Mesenchymal stem cell (in vitro differentiated cells and primary cell): ENCODE results near the gene CRK.
A peak's percentile ranks its signal among the peaks of the same experiment; 100 is the strongest.

Experiments used
- DNase-seq: peaks from one replicate; pipeline ENCODE4 v3.0.0-alpha.2; 2013
- H2AFZ ChIP-seq: one replicate; pipeline ENCODE4 v1.6.1; 2013; ENCODE audit warnings: low read depth, mild to moderate bottlenecking, control low read depth, inconsistent platforms, low read length, moderate library complexity
- H2AK5ac ChIP-seq: 2 replicates; pipeline ENCODE4 v1.6.1; 2013; ENCODE audit warnings: low read length, moderate library complexity, mild to moderate bottlenecking, inconsistent platforms; ENCODE audit not compliant: severe bottlenecking
- H2BK120ac ChIP-seq: one replicate; pipeline ENCODE4 v1.6.1; 2013; ENCODE audit warnings: low read depth, mild to moderate bottlenecking, inconsistent platforms, low read length, moderate library complexity
- H2BK12ac ChIP-seq, 2 experiments: one replicate each; pipeline ENCODE4 v1.6.1; 2013; ENCODE audit warnings: inconsistent platforms in 2 of 2, low read length in 2 of 2, mild to moderate bottlenecking in 2 of 2, moderate library complexity in 2 of 2, control low read depth in 1 of 2
- H2BK15ac ChIP-seq: one replicate; pipeline ENCODE4 v1.6.1; 2013; ENCODE audit warnings: mild to moderate bottlenecking, low read depth, inconsistent platforms; ENCODE audit not compliant: poor library complexity, severe bottlenecking
- H2BK5ac ChIP-seq: 2 replicates; pipeline ENCODE4 v1.6.1; 2013; ENCODE audit warnings: low read depth, mild to moderate bottlenecking, low read length, control low read depth, inconsistent platforms; ENCODE audit not compliant: poor library complexity, severe bottlenecking
- H3K14ac ChIP-seq, 2 experiments: one replicate each; pipeline ENCODE4 v1.6.1; 2013; ENCODE audit warnings: inconsistent platforms in 2 of 2, low read length in 2 of 2, control low read depth in 1 of 2, mild to moderate bottlenecking in 1 of 2, moderate library complexity in 1 of 2
- H3K18ac ChIP-seq, 2 experiments: one replicate each; pipeline ENCODE4 v1.6.1; 2013; ENCODE audit warnings: inconsistent platforms in 2 of 2, low read length in 2 of 2, control low read depth in 1 of 2, low read depth in 1 of 2, mild to moderate bottlenecking in 1 of 2
- H3K23ac ChIP-seq, 2 experiments: one replicate each; pipeline ENCODE4 v1.6.1; 2013; ENCODE audit warnings: inconsistent platforms in 2 of 2, low read length in 2 of 2, mild to moderate bottlenecking in 2 of 2, moderate library complexity in 2 of 2, control low read depth in 1 of 2
- H3K27ac ChIP-seq: 2 replicates; pipeline ENCODE4 v1.5.1; 2013; ENCODE audit warnings: mild to moderate bottlenecking, moderate library complexity, low read length, control low read depth, inconsistent platforms; ENCODE audit not compliant: poor library complexity, severe bottlenecking
- H3K27me3 ChIP-seq, 2 experiments: 2 replicates each; pipeline versions ENCODE4 v1.6.1 to v1.7.0; 2013; ENCODE audit warnings: low read length in 2 of 2, mild to moderate bottlenecking in 2 of 2, moderate library complexity in 2 of 2, control low read depth in 1 of 2, inconsistent platforms in 1 of 2; ENCODE audit not compliant: control insufficient read depth in 1 of 2, insufficient read depth in 1 of 2
- H3K36me3 ChIP-seq, 2 experiments: 2 replicates each; pipeline versions ENCODE4 v1.6.1 to v1.7.0; 2013; ENCODE audit warnings: low read length in 2 of 2, control low read depth in 1 of 2, inconsistent platforms in 1 of 2, low read depth in 1 of 2, mild to moderate bottlenecking in 1 of 2; ENCODE audit not compliant: insufficient read depth in 2 of 2, control insufficient read depth in 1 of 2
- H3K4ac ChIP-seq, 2 experiments: one replicate each; pipeline ENCODE4 v1.6.1; 2013; ENCODE audit warnings: inconsistent platforms in 2 of 2, low read length in 2 of 2, mild to moderate bottlenecking in 2 of 2, moderate library complexity in 2 of 2, control low read depth in 1 of 2, low read depth in 1 of 2
- H3K4me1 ChIP-seq: 2 replicates; pipeline ENCODE4 v1.6.1; 2013; ENCODE audit warnings: low read depth, low read length, control low read depth; ENCODE audit not compliant: control insufficient read depth, insufficient read depth
- H3K4me2 ChIP-seq: 2 replicates; pipeline ENCODE4 v1.6.1; 2013; ENCODE audit warnings: low read length, mild to moderate bottlenecking, inconsistent platforms; ENCODE audit not compliant: poor library complexity, severe bottlenecking
- H3K4me3 ChIP-seq, 2 experiments: 2 replicates each; pipeline versions ENCODE4 v1.5.1 to v1.7.0; 2013; ENCODE audit warnings: low read length in 2 of 2, mild to moderate bottlenecking in 2 of 2, control low read depth in 1 of 2, low read depth in 1 of 2; ENCODE audit not compliant: insufficient read depth in 1 of 2
- H3K79me1 ChIP-seq: replicated peaks from 2 replicates; pipeline ENCODE4 v1.6.1; 2013; ENCODE audit warnings: mild to moderate bottlenecking, control low read depth, low read length, inconsistent platforms; ENCODE audit not compliant: poor library complexity, severe bottlenecking
- H3K9ac ChIP-seq: 2 replicates; pipeline ENCODE4 v1.7.0; 2013; ENCODE audit warnings: mild to moderate bottlenecking, low read length, moderate library complexity
- H3K9me3 ChIP-seq: 2 replicates; pipeline ENCODE4 v1.7.0; 2013; ENCODE audit warnings: mild to moderate bottlenecking, low read length; ENCODE audit not compliant: control insufficient read depth
- H4K8ac ChIP-seq: one replicate; pipeline ENCODE4 v1.6.1; 2013; ENCODE audit warnings: inconsistent platforms, mild to moderate bottlenecking, low read length, moderate library complexity
- H4K91ac ChIP-seq: one replicate; pipeline ENCODE4 v1.6.1; 2013; ENCODE audit warnings: mild to moderate bottlenecking, low read length, inconsistent platforms
- WGBS: methylation state at CpG from one replicate; pipeline ENCODE4 v1.1.7; 2013; ENCODE audit warnings: mixed read lengths; 5-methylcytosine and 5-hydroxymethylcytosine counted together

The CRK gene

GRCh38 chr17:1488826-1489270, 32.8 kb upstream of the CRK start:
- Histone ChIP-seq H3K27ac (peak overlapping the region; percentile 82), H2BK120ac (peak overlapping the region; percentile 52), H3K9ac (peak overlapping the region; percentile 82), H3K4me2 (no peak overlapping the region), H3K9me3 (no peaks in the 10 kb centered on the region), H3K4ac (peak overlapping the region in 1 of 2 experiments; percentile 93), H3K36me3 (peaks cover 3 to 5% of the 10 kb centered on the region in 2 experiments), H3K79me1 (peaks cover 11% of the 10 kb centered on the region), H2BK12ac (no peak overlapping the region), H4K8ac (peak overlapping the region; percentile 10), H2AK5ac (peak overlapping the region; percentile 87), H3K23ac (no peak overlapping the region), H2BK15ac (peak overlapping the region; percentile 1), H4K91ac (peak overlapping the region; percentile 41), H3K18ac (peak overlapping the region; percentile 6 to 85), H3K27me3 (no peaks in the 10 kb centered on the region), H2BK5ac (no peak overlapping the region), H2AFZ (no peak overlapping the region), H3K4me3 (peak overlapping the region in 1 of 2 experiments; percentile 73), H3K14ac (no peak overlapping the region), H3K4me1 (peaks cover 55% of the 10 kb centered on the region)
- 71% methylated on average over 7 of the region's 7 CpGs for WGBS
- peak; percentile 18 for DNase-seq

- H3K9ac ChIP-seq = peak overlapping the region; percentile 82
- DNase-seq = peak; percentile 88
- peak overlapping the region; percentile 87 for H2AK5ac ChIP-seq
- peak overlapping the region; percentile 71 for H3K4me2 ChIP-seq
- H3K4ac ChIP-seq = peak overlapping the region; percentile 63 to 93
- WGBS = 2% methylated on average over 56 of the region's 72 CpGs
- H3K79me1 ChIP-seq = peaks cover 16% of the 10 kb centered on the region
- H3K27me3 ChIP-seq = no peaks in the 10 kb centered on the region
- H4K8ac ChIP-seq = peak overlapping the region; percentile 64
- H3K36me3 ChIP-seq = peaks cover 7 to 11% of the 10 kb centered on the region in 2 experiments
- peak overlapping the region in 1 of 2 experiments; percentile 61 for H3K23ac ChIP-seq
- peak overlapping the region; percentile 45 to 73 for H3K4me3 ChIP-seq
- H2BK5ac ChIP-seq = peak overlapping the region; percentile 50
- H3K9me3 ChIP-seq = no peaks in the 10 kb centered on the region
- peak overlapping the region; percentile 44 to 96 for H2BK12ac ChIP-seq
- H3K4me1 ChIP-seq = peaks cover 55% of the 10 kb centered on the region
- H2BK120ac ChIP-seq = peak overlapping the region; percentile 94
- no peak overlapping the region for H2AFZ ChIP-seq
- H3K14ac ChIP-seq = peak overlapping the region in 1 of 2 experiments; percentile 87
- H3K18ac ChIP-seq = peak overlapping the region; percentile 47 to 85
- H3K27ac ChIP-seq = peak overlapping the region; percentile 83
- H2BK15ac ChIP-seq = peak overlapping the region; percentile 12
- H4K91ac ChIP-seq = peak overlapping the region; percentile 90
Observed at GRCh38 chr17:1487939-1488825, 32.1 kb upstream of the CRK start.

GRCh38 chr17:1486802-1487695, 31.0 kb upstream of the CRK start:
- Histone ChIP-seq H2AFZ (no peak overlapping the region), H3K27ac (peak overlapping the region; percentile 83), H3K4me1 (peaks cover 50% of the 10 kb centered on the region), H3K4me2 (peak overlapping the region; percentile 58), H3K9me3 (no peaks in the 10 kb centered on the region), H3K4me3 (peak overlapping the region; percentile 11 to 73), H3K79me1 (peaks cover 20% of the 10 kb centered on the region), H3K18ac (peak overlapping the region; percentile 41 to 75), H2BK12ac (peak overlapping the region; percentile 81 to 84), H3K36me3 (peaks cover 16 to 22% of the 10 kb centered on the region in 2 experiments), H2BK5ac (peak overlapping the region; percentile 4), H3K9ac (peak overlapping the region; percentile 82), H3K14ac (no peak overlapping the region), H2AK5ac (peak overlapping the region; percentile 70), H3K27me3 (no peaks in the 10 kb centered on the region), H3K23ac (no peak overlapping the region), H2BK120ac (peak overlapping the region; percentile 94), H3K4ac (peak overlapping the region; percentile 56 to 72), H4K8ac (peak overlapping the region; percentile 93), H2BK15ac (peak overlapping the region; percentile 95), H4K91ac (peak overlapping the region; percentile 83)
- WGBS = 19% methylated on average over 73 of the region's 74 CpGs
- peak; percentile 81 for DNase-seq
